H9 (cell line): ENCODE results near the gene MKX. TPM values are rescaled to one million over a fixed set of nuclear protein-coding genes. Genes with fewer than 3 reads are reported as not detected.

Source experiments
- DNase-seq: peaks from one replicate; pipeline ENCODE4 v3.0.0-alpha.2; 2017
- H2AFZ ChIP-seq: one replicate; pipeline ENCODE4 v1.6.1; 2013; ENCODE audit warnings: mild to moderate bottlenecking, low read length, control low read depth, moderate library complexity
- H2AK5ac ChIP-seq: 2 replicates; pipeline ENCODE4 v1.6.1; 2013; ENCODE audit warnings: low read length, control low read depth, mixed read lengths; ENCODE audit not compliant: insufficient read length
- H2BK120ac ChIP-seq: one replicate; pipeline ENCODE4 v1.6.1; 2013; ENCODE audit warnings: low read depth, mild to moderate bottlenecking, low read length, control low read depth, inconsistent platforms; ENCODE audit not compliant: poor library complexity, severe bottlenecking
- H2BK12ac ChIP-seq: 2 replicates; pipeline ENCODE4 v1.6.1; 2013; ENCODE audit warnings: low read length, control low read depth, mixed read lengths, low read depth; ENCODE audit not compliant: insufficient read length
- H2BK15ac ChIP-seq: 2 replicates; pipeline ENCODE4 v1.6.1; 2013; ENCODE audit warnings: low read depth, low read length, control low read depth
- H2BK20ac ChIP-seq: one replicate; pipeline ENCODE4 v1.6.1; 2013; ENCODE audit warnings: low read depth, mild to moderate bottlenecking, low read length, control low read depth, inconsistent platforms; ENCODE audit not compliant: poor library complexity, severe bottlenecking
- H2BK5ac ChIP-seq: 2 replicates; pipeline ENCODE4 v1.6.1; 2013; ENCODE audit warnings: low read length, control low read depth, mixed read lengths; ENCODE audit not compliant: insufficient read length
- H3K14ac ChIP-seq: 2 replicates; pipeline ENCODE4 v1.6.1; 2013; ENCODE audit warnings: low read length, control low read depth; ENCODE audit not compliant: insufficient read depth
- H3K18ac ChIP-seq: 2 replicates; pipeline ENCODE4 v1.6.1; 2013; ENCODE audit warnings: low read depth, mild to moderate bottlenecking, mixed read lengths, low read length, control low read depth; ENCODE audit not compliant: insufficient read length
- H3K23ac ChIP-seq: 2 replicates; pipeline ENCODE4 v1.6.1; 2013; ENCODE audit warnings: low read length, control low read depth, mixed read lengths, low read depth; ENCODE audit not compliant: insufficient read length
- H3K23me2 ChIP-seq: 2 replicates; pipeline ENCODE4 v1.6.1; 2013; ENCODE audit warnings: low read depth, mild to moderate bottlenecking, mixed read lengths, low read length, control low read depth; ENCODE audit not compliant: insufficient read length, poor library complexity, severe bottlenecking
- H3K27ac ChIP-seq: 2 replicates; pipeline ENCODE4 v1.5.1; 2013; ENCODE audit warnings: low read length, control low read depth, mixed read lengths, low read depth; ENCODE audit not compliant: insufficient read length
- H3K27me3 ChIP-seq: 2 replicates; pipeline ENCODE4 v1.6.1; 2013; ENCODE audit warnings: low read length, control low read depth, inconsistent platforms; ENCODE audit not compliant: insufficient read depth
- H3K4ac ChIP-seq: 2 replicates; pipeline ENCODE4 v1.6.1; 2013; ENCODE audit warnings: low read depth, mild to moderate bottlenecking, control low read depth, inconsistent platforms, low read length, moderate library complexity
- H3K4me1 ChIP-seq: 2 replicates; pipeline ENCODE4 v1.6.1; 2013; ENCODE audit warnings: low read length, control low read depth, inconsistent platforms; ENCODE audit not compliant: insufficient read depth
- H3K4me2 ChIP-seq: 2 replicates; pipeline ENCODE4 v1.6.1; 2013; ENCODE audit warnings: low read length, control low read depth, mixed read lengths; ENCODE audit not compliant: insufficient read length, insufficient read depth
- H3K56ac ChIP-seq: 2 replicates; pipeline ENCODE4 v1.6.1; 2013; ENCODE audit warnings: low read depth, mild to moderate bottlenecking, mixed read lengths, low read length, control low read depth; ENCODE audit not compliant: insufficient read length
- H3K79me1 ChIP-seq: 2 replicates; pipeline ENCODE4 v1.6.1; 2013; ENCODE audit warnings: low read depth, mild to moderate bottlenecking, moderate library complexity, low read length, control low read depth, inconsistent platforms; ENCODE audit not compliant: insufficient read depth, poor library complexity, severe bottlenecking
- H3K79me2 ChIP-seq: 2 replicates; pipeline ENCODE4 v1.6.1; 2013; ENCODE audit warnings: low read length, control low read depth, inconsistent platforms; ENCODE audit not compliant: insufficient read depth
- H3K9ac ChIP-seq: 2 replicates; pipeline ENCODE4 v1.6.1; 2013; ENCODE audit warnings: low read length, control low read depth, mixed read lengths; ENCODE audit not compliant: insufficient read length; ENCODE audit errors: extremely low read depth
- H3K9me3 ChIP-seq: one replicate; pipeline ENCODE4 v1.6.1; 2013; ENCODE audit warnings: low read depth, low read length, inconsistent platforms; ENCODE audit not compliant: control insufficient read depth
- H3T11ph ChIP-seq: one replicate; pipeline ENCODE4 v1.6.1; 2013; ENCODE audit warnings: mild to moderate bottlenecking, low read length, control low read depth, inconsistent platforms
- H4K20me1 ChIP-seq: one replicate; pipeline ENCODE4 v1.6.1; 2013; ENCODE audit not compliant: control insufficient read depth, insufficient read length, insufficient read depth
- H4K5ac ChIP-seq: 2 replicates; pipeline ENCODE4 v1.6.1; 2013; ENCODE audit warnings: low read depth, mild to moderate bottlenecking, mixed read lengths, low read length, control low read depth; ENCODE audit not compliant: insufficient read length
- H4K8ac ChIP-seq: replicated peaks from 2 replicates; pipeline ENCODE4 v1.6.1; 2013; ENCODE audit warnings: low read length, control low read depth, mixed read lengths, low read depth; ENCODE audit not compliant: insufficient read length
- H4K91ac ChIP-seq: 2 replicates; pipeline ENCODE4 v1.6.1; 2013; ENCODE audit warnings: low read depth, mild to moderate bottlenecking, moderate library complexity, mixed read lengths, low read length, control low read depth; ENCODE audit not compliant: insufficient read length
- H3K27ac Mint-ChIP-seq, 3 experiments: 2 replicates in 2 of 3; 3 replicates in 1 of 3; pipeline ENCODE4 v1.8.0; 2020 to 2021; ENCODE audit warnings: mixed read lengths in 3 of 3, mild to moderate bottlenecking in 1 of 3, moderate library complexity in 1 of 3
- H3K27me3 Mint-ChIP-seq: 2 replicates; pipeline ENCODE4 v1.8.0; 2021; ENCODE audit warnings: low read depth, mild to moderate bottlenecking, moderate library complexity, mixed read lengths
- H3K36me3 Mint-ChIP-seq, 3 experiments: 2 replicates in 2 of 3; 3 replicates in 1 of 3; pipeline ENCODE4 v1.8.0; 2020 to 2021; ENCODE audit warnings: low read depth in 3 of 3, mixed read lengths in 3 of 3; ENCODE audit not compliant: insufficient read depth in 1 of 3
- H3K4me1 Mint-ChIP-seq, 2 experiments: 2 replicates each; pipeline ENCODE4 v1.8.0; 2020; ENCODE audit warnings: mixed read lengths in 2 of 2
- H3K4me3 Mint-ChIP-seq, 2 experiments: 2 replicates in 1 of 2; 3 replicates in 1 of 2; pipeline ENCODE4 v1.8.0; 2020 to 2021; ENCODE audit warnings: mild to moderate bottlenecking in 2 of 2, mixed read lengths in 2 of 2, moderate library complexity in 1 of 2
- H3K9me3 Mint-ChIP-seq, 2 experiments: 2 replicates in 1 of 2; 3 replicates in 1 of 2; pipeline ENCODE4 v1.8.0; 2020; ENCODE audit warnings: mild to moderate bottlenecking in 2 of 2, mixed read lengths in 2 of 2, moderate library complexity in 1 of 2
- CTCF ChIP-seq: fragments of 200-600 bp; sonication (generic); conservative IDR thresholded peaks from 3 replicates; pipeline ENCODE4 v1.8.0; 2021; ENCODE audit warnings: antibody characterized with exemption, mild to moderate bottlenecking
- WGBS: extraction: QIAGEN DNeasy Blood & Tissue Kit; methylation state at CpG from one replicate; pipeline ENCODE4 v1.1.7; 2013; ENCODE audit warnings: missing lambda C conversion rate, low lambda C conversion rate, mixed read lengths; ENCODE audit not compliant: insufficient read length; ENCODE audit errors: extremely low coverage; 5-methylcytosine and 5-hydroxymethylcytosine counted together
- total RNA-seq: library from RNA; stranded (reverse); gene quantifications from 2 replicates; pipeline ENCODE4 v1.2.1, GENCODE V29; 2021

MKX gene
- total RNA-seq, 1 experiment from 2014 or later = 0.46 TPM

- no peak overlapping the region for H3K14ac ChIP-seq
- no peak overlapping the region for H3K9ac ChIP-seq
- Mint-ChIP-seq H3K27me3 (peaks cover 2% of the 10 kb centered on the region), H3K4me1 (no peaks in the 10 kb centered on the region), H3K27ac (no peak overlapping the region), H3K4me3 (no peak overlapping the region), H3K9me3 (peaks cover 0 to under 1% of the 10 kb centered on the region in 2 experiments; a peak in 2 of 5 replicates), H3K36me3 (no peaks in the 10 kb centered on the region)
- H3K56ac ChIP-seq = no peak overlapping the region
- H3K18ac ChIP-seq = no peak overlapping the region
- no peaks in the 10 kb centered on the region for H3K79me2 ChIP-seq
- WGBS = no CpG with 5 or more reads among the region's 4 CpGs
- no peaks in the 10 kb centered on the region for H4K20me1 ChIP-seq
- H3K4me2 ChIP-seq = no peak overlapping the region
- no peaks in the 10 kb centered on the region for H3K79me1 ChIP-seq
- no peak overlapping the region for H2BK5ac ChIP-seq
- H3K4me1 ChIP-seq = no peaks in the 10 kb centered on the region
- H4K5ac ChIP-seq = no peak overlapping the region
- TF ChIP-seq CTCF = no peak
- H2BK15ac ChIP-seq = no peak overlapping the region
- no peaks in the 10 kb centered on the region for H3K23me2 ChIP-seq
- H3K9me3 ChIP-seq = no peaks in the 10 kb centered on the region
- no peak overlapping the region for H4K8ac ChIP-seq
- no peak overlapping the region for H2BK12ac ChIP-seq
- H2AK5ac ChIP-seq = no peak overlapping the region
- no peak overlapping the region for H3K27ac ChIP-seq
- H2BK120ac ChIP-seq = no peak overlapping the region
- H2AFZ ChIP-seq = no peak overlapping the region
- H3K4ac ChIP-seq = no peak overlapping the region
- no peak overlapping the region for H3K23ac ChIP-seq
- H3T11ph ChIP-seq = no peak overlapping the region
- H2BK20ac ChIP-seq = no peak overlapping the region
- H3K27me3 ChIP-seq = no peaks in the 10 kb centered on the region
- DNase-seq = no peak
- H4K91ac ChIP-seq = no peak overlapping the region
Measured at GRCh38 chr10:27646194-27646593, 99.4 kb downstream of the MKX start.
